ENCODE measurements around the gene ZNF728.
"Not testable (repeated sequence)": the region's sequence is repeated elsewhere in the genome, so short reads cannot be mapped to it uniquely, and the experiment has no call there.

The ZNF728 gene

DNA sequence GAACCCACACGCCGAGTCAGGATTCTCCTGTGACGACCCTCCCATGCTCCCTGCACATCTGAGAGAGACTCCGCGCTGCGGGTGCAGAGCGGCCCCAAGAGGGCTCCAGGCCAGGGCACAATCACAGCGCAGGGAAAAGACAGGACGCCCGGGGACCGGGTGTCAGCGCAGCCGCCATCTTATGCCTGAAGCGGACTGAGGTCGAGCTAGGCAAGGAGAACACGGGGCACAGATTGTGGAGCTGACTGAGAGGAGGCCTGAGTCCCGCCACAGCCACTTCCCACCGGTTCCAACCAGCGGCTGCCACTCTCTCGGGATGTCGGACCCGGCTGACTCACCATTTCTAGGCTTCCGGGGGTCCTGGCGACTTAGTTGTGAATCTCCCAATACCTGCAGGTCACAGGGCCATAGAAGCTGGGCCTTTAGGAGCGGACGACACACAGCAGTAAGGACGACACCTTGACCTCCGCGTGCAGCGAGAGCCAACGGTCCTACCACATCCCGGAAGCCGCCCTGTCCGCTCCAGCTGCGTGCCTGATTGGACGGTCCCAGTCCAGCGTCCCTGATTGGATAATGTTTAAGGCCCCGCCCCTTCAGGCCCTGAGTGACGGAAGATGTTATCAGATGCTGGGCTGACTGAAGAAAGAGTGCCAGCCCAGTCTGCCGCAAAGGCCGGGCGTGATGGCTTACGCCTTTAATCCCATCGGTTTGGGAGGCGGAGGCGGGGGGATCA is at the start of gene ZNF728:
ZNF728 (minus strand) TSS at position 487 of the 733 bp plus-strand sequence; CDS start at position 341, 146 bp downstream.
- no peak within 1 kb of the TSS for H3K4me3 ChIP-seq (ENCODE audit: low read depth, low read length)
- TF ChIP-seq, protein P1, sequence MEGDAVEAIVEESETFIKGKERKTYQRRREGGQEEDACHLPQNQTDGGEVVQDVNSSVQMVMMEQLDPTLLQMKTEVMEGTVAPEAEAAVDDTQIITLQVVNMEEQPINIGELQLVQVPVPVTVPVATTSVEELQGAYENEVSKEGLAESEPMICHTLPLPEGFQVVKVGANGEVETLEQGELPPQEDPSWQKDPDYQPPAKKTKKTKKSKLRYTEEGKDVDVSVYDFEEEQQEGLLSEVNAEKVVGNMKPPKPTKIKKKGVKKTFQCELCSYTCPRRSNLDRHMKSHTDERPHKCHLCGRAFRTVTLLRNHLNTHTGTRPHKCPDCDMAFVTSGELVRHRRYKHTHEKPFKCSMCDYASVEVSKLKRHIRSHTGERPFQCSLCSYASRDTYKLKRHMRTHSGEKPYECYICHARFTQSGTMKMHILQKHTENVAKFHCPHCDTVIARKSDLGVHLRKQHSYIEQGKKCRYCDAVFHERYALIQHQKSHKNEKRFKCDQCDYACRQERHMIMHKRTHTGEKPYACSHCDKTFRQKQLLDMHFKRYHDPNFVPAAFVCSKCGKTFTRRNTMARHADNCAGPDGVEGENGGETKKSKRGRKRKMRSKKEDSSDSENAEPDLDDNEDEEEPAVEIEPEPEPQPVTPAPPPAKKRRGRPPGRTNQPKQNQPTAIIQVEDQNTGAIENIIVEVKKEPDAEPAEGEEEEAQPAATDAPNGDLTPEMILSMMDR (IDR thresholded peaks at IDR 0.05; ENCODE audit: borderline replicate concordance, insufficient read depth, low read depth, low read length) = no peak

- TF ChIP-seq, protein P1 (IDR thresholded peaks at IDR 0.05; ENCODE audit: borderline replicate concordance, insufficient read depth, low read depth, low read length) = no peak
- H3K4me3 ChIP-seq (ENCODE audit: low read depth, low read length) = no peak overlapping the region
Observed at GRCh38 chr19:23052349-23052748, 49.4 kb upstream of the ZNF728 start.

GRCh38 chr19:23049256-23049655 is 46.3 kb upstream of the ZNF728 start:
- TF ChIP-seq, protein P1 (IDR thresholded peaks at IDR 0.05; ENCODE audit: borderline replicate concordance, insufficient read depth, low read depth, low read length) = no peak
- H3K4me3 ChIP-seq (ENCODE audit: low read depth, low read length) = no peak overlapping the region

DNA sequence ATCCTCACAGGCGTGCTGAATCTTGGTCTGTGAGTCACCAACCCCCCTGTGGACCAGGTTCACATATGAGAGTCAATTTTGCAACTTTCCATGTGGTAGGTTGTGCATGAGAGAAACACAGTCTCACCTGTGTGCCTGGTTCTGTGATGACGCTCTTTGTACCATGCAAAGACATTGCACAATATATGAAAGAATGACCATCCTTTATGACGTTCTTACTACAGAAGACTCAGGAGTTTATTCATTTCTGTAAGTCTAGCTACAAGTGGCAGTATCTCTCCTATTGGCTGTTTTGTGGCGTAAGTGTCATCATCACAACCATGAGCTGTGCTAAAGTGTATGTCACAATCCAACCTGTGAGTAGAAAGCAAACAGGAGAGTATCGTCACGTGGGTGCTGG is 43.8 kb upstream of the ZNF728 start:
- H3K4me3 ChIP-seq (ENCODE audit: low read depth, low read length) = no peak overlapping the region
- TF ChIP-seq, protein P1 (IDR thresholded peaks at IDR 0.05; ENCODE audit: borderline replicate concordance, insufficient read depth, low read depth, low read length) = no peak

GRCh38 chr19:23033721-23034120 is 30.7 kb upstream of the ZNF728 start:
- TF ChIP-seq, protein P1 (IDR thresholded peaks at IDR 0.05; ENCODE audit: borderline replicate concordance, insufficient read depth, low read depth, low read length) = no peak
- no peak overlapping the region for H3K4me3 ChIP-seq (ENCODE audit: low read depth, low read length)

- no peak overlapping the region for H3K4me3 ChIP-seq (ENCODE audit: low read depth, low read length)
- TF ChIP-seq, protein P1 (IDR thresholded peaks at IDR 0.05; ENCODE audit: borderline replicate concordance, insufficient read depth, low read depth, low read length) = no peak
Observed at GRCh38 chr19:23015660-23016059, 12.7 kb upstream of the ZNF728 start.

GRCh38 chr19:22994957-22995356 is 8.0 kb downstream of the ZNF728 start:
- not testable (repeated sequence) for H3K4me3 ChIP-seq (ENCODE audit: low read depth, low read length)

Data from GM12875 (cell line).